Activated CD8-positive, alpha-beta memory T cell treated with anti-CD3 and anti-CD28 coated beads for 4 hours (primary cell): Measurements from ENCODE around the gene ETFA.
"Not testable (repeated sequence)": the region's sequence is repeated elsewhere in the genome, so short reads cannot be mapped to it uniquely, and the experiment has no call there.

ENCODE experiments used
- DNase-seq, 2 donors: peaks; one replicate each; pipeline ENCODE4 v3.0.0-alpha.2; 2020; ENCODE audit warnings: low read depth in 2 of 2

The ETFA gene

DNA sequence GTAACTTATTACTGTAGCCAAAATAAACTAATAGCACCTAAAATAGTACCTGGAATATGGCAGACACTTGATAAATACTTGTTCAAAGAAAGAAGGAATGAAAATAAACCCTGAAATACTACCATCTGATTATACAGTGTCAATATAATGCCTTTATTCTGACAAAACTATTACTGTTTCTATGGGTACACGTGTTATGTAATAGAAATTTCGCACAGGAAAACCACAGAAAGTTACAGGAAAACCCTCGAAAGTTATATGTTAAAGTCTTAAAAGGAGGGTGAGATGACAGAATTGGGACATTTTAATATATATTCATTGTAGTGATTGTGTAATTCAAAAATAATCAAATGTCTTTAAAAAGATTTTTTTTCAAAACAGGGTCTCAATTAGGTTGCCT is 28.8 kb downstream of the ETFA start:
- no peak for DNase-seq

- DNase-seq: no peak
Measured at GRCh38 chr15:76278651-76279050, 32.6 kb downstream of the ETFA start.

GRCh38 chr15:76274821-76275220 is 36.4 kb downstream of the ETFA start:
- no peak for DNase-seq

DNA sequence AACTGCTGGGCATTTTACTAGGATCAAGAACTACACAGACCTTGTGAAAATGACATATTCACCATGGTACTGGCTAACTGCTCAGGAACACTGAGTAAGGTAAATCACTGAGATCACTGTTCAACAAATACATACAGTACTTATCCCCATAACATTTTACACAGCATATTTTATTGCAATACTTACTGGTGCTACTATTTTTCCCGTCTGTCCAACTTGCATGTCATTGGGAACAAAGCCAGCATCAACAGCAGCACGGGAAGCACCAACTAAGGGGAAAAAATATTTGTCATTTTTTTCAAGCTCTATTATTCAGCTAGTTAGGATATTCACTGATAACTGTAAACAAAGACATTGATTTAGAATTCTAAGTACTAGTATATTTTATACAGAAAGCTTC is 37.0 kb downstream of the ETFA start:
- no peak for DNase-seq

- DNase-seq: no peak
Measured at GRCh38 chr15:76270876-76271275, 40.4 kb downstream of the ETFA start.

DNA sequence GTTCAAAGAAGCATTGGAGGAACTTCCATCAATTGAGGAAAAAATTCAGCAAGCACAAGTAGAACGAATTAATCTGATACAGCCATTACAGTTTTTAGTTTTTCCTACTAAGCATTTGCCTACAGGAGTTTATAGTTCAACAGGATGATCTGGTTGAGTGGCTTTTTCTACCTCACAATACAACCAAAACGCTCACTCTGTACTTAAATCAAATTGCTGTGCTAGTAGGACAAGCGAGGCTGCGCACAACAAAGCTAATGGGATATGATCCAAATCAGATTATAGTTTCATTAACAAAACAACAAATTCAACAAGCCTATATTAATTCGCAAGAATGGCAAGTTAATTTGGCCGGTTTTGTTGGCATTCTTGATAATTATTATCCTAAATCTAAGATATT is 44.2 kb downstream of the ETFA start:
- no peak for DNase-seq

DNA sequence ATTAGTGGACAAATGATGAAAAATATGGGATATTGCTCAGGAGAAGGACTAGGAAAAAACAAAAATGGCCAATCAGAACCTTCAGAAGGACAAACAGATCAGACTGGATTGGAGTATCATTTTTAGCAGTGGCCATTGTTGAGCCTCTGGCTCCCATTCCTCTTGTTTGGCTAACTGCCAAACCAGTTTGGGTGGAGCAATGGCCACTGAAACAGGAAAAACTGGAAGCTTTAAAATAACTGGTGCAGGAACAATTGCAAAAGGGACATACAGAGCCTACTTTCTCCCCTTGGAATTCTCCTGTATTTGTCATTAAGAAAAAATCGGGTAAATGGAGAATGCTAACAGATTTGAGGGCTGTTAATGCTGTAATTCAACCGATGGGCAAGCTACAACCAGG is 45.5 kb downstream of the ETFA start:
- DNase-seq: not testable (repeated sequence)

- no peak for DNase-seq
Measured at GRCh38 chr15:76260246-76260938, 50.9 kb downstream of the ETFA start.

DNA sequence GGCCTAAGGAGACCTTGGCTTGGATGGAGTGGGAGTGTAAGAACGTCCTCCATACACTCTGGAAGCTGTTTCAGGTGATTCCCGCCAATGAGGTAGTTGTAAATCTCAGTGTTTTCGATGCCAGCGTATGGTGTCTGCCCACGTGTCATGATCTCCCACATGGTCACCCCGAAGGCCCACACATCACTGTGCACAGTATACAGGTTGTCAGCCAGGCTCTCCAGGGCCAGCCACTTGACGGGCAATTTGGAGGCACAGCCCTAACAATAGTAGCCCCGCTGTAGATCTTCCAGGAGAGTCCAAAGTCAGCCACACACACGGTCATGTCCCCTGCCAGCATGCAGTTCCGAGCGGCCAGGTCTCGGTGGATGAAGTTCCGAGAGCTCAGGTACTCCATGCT is 51.9 kb downstream of the ETFA start:
- no peak for DNase-seq

DNA sequence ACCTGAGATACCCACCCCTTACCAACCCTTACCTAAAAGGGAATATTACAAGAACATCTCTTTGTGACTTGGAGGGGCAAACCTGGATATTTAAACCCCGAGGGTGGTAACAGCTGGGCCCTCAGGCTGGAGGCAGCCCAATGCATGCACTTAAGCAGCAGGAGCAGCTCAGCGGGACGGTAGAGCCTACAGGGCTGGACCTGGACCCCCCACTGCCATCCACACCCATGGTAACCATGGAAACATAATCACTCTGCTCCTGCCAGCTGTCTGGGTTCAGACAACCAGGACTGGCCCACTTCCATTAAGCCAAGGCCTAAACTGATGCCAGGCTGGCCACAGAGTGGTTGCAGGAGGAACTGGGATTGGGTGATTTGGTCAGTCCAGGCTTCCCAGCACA is 52.8 kb downstream of the ETFA start:
- DNase-seq: no peak

DNA sequence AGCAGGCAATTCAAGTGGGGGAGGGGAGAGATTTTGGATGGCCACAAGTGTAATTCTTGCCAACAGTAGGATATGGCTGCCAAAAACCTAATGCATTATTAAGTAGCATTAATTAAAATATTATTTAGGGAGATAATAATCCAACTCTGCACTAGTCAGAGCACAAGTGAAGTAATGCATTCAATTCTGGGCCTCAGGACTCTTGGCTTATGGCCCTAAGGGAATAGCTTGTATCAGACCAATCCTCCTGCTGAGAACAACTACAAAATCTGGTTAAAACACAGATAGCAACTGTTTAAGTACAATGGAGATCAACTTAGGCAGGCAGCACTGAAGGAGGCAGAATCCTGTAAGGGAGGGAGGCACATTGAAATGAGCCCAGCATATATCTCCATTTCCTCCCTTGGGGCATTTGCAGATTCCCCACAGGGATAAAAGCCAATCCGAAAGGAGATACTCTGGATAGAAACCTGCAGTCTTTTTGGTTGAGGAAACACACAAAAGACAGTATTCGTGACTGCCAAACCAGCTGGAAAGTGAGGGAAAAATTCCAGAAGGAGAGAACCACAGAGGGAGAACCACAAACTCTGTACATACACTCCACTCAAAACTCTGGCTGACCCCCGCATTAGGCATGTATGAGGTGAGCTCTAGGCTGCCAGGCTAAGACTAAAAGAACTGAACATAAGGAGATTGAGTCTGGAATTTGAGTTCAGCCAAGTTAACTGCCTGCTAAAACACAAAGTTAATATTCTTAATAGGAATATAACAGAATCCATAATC is 57.4 kb downstream of the ETFA start:
- DNase-seq: no peak

- DNase-seq: no peak
Measured at GRCh38 chr15:76252249-76252648, 59.0 kb downstream of the ETFA start.

GRCh38 chr15:76251717-76252116 is 59.6 kb downstream of the ETFA start:
- no peak for DNase-seq

DNA sequence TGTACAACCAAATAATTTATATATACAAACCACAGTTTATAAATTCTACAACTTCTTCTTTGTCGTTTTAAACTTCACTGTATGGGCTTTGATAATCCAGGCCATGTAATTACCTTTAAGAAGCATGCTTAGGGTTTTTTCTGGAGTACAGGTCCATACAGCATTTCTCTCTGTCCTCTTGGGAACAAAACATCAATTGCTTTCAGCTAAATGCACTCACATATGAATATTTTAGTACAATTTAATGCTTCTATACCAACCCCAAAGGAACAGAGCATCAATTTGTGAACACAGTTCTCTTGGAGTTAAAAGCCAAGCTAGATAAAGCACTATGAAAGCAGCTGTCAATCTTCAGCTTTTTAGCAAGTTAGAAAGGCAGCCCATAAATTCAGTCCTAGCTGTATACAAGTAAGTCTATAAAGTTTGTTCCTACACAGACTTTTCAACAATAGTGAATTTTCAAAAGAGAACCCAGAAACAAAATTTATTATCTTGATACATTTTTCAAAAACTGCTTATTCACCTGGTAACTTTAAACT is 66.1 kb downstream of the ETFA start:
- no peak for DNase-seq

GRCh38 chr15:76239786-76240185 is 71.5 kb downstream of the ETFA start:
- no peak for DNase-seq

DNA sequence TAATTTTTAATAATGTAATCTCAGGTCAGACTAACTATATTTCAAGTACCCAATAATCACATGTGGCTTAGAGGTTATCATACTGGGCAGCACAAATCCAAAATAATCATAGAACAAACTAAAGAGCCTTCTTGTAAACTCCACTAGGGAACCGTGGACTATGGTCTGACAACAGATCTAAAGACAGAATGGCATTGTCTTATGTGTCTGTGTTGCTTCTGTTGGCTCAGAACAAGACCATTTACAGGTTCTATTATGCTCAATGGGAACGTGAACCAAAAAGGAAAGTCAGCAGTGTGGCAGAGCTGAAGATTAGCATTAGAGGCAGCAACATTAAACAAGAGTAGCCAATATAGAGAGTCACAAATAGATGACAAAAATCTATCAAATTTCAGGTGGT is 74.9 kb downstream of the ETFA start:
- no peak for DNase-seq

DNA sequence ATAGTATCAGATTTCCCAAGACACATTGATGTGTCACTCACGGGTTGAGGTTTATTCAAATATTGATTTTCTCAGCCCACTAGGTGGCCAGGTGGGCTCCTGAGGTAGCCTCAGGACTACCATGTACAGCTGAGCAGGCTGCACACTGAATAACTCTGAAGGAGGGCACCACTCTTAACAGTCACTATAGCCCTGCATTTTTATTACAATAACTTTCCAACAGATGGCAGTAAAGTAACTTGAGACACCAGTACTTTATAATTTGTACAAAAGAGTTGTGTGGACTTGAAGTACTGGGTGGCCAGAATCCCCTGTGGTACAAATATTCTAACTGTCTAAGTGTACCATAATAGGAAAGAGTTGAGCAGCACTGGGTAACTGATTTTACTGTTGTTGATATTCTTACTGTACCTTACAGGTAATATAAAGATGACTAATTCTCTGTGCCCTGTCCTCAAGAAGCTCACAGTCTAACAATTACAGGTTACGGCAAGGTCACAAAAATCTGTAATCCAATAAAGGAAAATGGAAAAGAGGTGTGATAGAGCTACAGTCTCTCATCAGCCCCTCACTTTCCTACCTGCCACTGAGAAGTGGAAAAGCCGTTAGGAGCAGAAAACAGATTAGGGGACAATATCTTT is 76.0 kb downstream of the ETFA start:
- DNase-seq: no peak

DNA sequence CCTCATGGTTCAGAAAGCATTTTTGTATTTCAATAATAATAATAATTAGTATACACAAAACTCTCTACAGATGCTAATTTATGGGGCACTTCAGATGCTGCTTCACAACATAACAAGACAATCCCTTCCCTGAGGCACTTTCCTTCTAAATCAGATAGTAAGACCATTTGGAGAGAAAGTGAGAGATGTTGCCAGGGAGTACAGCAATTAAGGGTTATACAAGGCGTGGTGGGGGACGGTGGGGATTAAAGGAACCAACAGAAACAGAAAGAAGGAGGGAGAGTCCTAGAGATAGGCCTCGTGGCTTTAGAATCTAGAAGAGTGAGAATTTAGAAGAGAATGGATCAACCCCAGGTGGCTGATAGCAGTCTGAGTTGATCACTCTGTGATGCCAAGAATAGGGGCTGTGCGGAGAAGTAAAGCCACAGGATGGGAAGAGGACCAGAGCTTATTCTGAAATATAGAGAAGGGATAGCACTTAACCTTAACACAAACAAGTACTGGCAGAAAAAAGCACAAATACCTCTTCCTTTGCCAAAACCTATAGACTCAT is 76.9 kb downstream of the ETFA start:
- no peak for DNase-seq

DNA sequence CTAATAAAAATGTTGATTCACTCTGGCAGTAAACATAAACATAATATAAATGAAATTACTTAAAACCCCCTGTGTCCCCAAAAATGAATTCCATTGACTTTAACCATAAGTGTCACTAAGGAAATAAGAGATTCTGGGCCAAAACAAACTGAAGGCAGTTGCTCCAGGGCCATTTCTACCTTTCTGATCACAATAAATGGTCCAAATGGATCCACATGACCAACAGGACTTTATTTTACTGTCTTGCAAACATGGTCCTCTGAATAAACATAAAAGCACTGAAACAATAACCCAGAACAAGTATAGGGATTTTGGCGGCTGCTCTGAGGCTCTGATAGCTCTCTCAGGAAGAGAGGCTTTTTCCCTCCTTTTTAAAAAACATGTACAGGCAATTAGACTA is 77.3 kb downstream of the ETFA start:
- DNase-seq: no peak

DNA sequence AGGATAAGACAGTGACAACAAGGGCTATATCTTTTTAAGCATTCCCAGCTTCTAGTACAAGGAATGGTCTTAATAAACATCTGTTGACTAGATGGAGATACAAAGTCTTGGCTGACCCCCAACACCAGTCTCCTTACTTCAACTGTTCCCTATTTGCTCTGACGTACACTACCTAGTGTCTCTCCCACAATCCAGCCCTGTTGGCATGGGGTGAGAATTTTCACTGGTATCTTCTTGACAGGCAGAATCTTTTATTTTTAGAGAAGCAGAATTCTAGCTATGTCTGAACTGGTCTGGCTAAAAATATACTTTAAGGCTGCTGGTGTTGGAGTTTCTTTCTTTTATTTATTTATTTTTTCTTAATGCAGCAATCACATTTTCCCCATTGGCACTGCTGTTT is 82.0 kb downstream of the ETFA start:
- DNase-seq: no peak

GRCh38 chr15:76223521-76223920 is 87.7 kb downstream of the ETFA start:
- no peak for DNase-seq

DNA sequence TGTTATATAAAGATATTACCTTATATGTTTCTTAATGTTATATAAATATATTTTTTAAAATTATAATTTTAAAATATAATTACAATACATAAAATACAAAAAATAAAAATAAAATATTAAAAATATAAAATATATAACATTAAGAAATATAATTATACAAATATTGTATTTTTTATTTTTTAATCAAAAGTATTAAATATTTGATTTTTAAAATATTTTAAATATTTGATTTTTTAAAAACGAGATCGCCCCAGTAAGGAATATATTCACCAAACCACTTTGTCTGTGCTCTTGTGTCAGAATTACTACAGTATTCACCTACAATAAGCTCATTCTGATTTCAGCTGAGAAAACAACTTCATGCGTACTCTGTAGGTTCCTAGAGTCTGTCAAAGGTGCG is 89.1 kb downstream of the ETFA start:
- no peak for DNase-seq
